ENCODE measurements around the gene ABHD2.

GRCh38 chr15:89054873-89055272 is 33.4 kb upstream of the ABHD2 start:
- no peak for TF ChIP-seq CTCF (IDR thresholded peaks at IDR 0.05)
- no peak for TF ChIP-seq POLR2A (IDR thresholded peaks at IDR 0.05)
